ENCODE results near the gene PTPN23. TPM values are rescaled to one million over a fixed set of nuclear protein-coding genes. Genes with fewer than 3 reads are reported as not detected.
"Not testable (repeated sequence)": the region's sequence is repeated elsewhere in the genome, so short reads cannot be mapped to it uniquely, and the experiment has no call there.

The PTPN23 gene
- total and polyA plus RNA-seq, 4 donors, result 20.4 to 52.3 (median 24.2) TPM

DNA sequence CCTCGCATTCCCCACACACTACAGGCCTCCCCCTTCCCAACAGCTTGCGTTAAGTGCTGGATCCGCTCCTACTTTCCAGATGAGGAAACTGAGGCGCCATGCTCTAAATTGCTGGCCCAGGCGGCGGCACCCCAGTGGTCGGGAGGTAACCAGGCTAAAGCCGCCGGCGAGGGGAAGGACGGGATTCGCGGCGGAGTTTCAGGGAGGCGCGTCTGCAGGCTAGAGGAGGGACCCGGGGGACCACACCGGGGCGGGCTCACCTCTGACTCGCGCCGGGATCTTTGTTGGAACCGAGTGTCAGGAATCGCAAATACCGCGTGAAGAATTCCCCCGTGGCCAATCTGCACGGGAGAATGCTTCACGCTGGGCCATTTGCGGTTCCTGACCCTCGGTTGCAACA lies 24.6 kb upstream of the PTPN23 start:
- H3K9ac ChIP-seq (ENCODE audit: insufficient read depth in 1 of 2, low read length in 2 of 2), result no peak overlapping the region
- peaks cover 0 to 8% (median 3%) of the 10 kb centered on the region in 4 donors for H3K9me3 ChIP-seq (ENCODE audit: control insufficient read depth in 4 of 4, insufficient read depth in 3 of 4, low read length in 3 of 4)
- DNase-seq (no peak), ATAC-seq (ENCODE audit: insufficient read depth, low FRiP score) (no peak)
- H3K36me3 ChIP-seq (ENCODE audit: control insufficient read depth in 4 of 4, insufficient read depth in 4 of 4, low read length in 4 of 4), result no peaks in the 10 kb centered on the region
- WGBS, 2 donors, result 91 to 97% methylated on average over 31 of the region's 31 CpGs
- no peak overlapping the region for H3K27ac ChIP-seq (ENCODE audit: low read depth in 1 of 2, low read length in 1 of 2)
- TF ChIP-seq, protein P1, sequence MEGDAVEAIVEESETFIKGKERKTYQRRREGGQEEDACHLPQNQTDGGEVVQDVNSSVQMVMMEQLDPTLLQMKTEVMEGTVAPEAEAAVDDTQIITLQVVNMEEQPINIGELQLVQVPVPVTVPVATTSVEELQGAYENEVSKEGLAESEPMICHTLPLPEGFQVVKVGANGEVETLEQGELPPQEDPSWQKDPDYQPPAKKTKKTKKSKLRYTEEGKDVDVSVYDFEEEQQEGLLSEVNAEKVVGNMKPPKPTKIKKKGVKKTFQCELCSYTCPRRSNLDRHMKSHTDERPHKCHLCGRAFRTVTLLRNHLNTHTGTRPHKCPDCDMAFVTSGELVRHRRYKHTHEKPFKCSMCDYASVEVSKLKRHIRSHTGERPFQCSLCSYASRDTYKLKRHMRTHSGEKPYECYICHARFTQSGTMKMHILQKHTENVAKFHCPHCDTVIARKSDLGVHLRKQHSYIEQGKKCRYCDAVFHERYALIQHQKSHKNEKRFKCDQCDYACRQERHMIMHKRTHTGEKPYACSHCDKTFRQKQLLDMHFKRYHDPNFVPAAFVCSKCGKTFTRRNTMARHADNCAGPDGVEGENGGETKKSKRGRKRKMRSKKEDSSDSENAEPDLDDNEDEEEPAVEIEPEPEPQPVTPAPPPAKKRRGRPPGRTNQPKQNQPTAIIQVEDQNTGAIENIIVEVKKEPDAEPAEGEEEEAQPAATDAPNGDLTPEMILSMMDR (IDR thresholded peaks at IDR 0.05; ENCODE audit: control extremely low read depth, extremely low read depth), result no peak
- H3K27me3 ChIP-seq (ENCODE audit: control insufficient read depth in 3 of 3, insufficient read depth in 3 of 3, low read length in 2 of 3), result no peaks in the 10 kb centered on the region
- H3K4me3 ChIP-seq, result no peak overlapping the region
- H3K4me1 ChIP-seq (ENCODE audit: control insufficient read depth in 5 of 5, insufficient read depth in 5 of 5, low read length in 5 of 5), result no peaks in the 10 kb centered on the region

DNA sequence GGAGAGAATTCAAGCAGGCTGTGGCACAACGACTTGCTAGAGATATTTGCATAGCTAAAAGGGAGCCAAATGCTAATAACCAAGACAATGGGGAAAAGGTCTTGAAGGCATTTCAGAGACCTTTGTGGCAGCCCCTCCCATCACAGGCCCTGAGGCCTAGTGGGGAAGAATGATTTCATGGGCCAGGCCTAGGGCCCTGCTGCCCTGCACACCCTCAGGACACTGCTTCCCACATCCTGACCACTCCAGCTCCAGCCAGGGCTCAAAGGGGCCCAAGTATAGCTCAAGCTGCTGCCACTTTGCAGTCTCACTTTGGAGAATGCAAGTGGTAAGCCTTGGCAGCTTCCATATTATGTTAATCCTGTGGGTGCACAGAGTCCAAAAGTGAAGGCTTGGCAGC lies 21.5 kb upstream of the PTPN23 start:
- H3K9me3 ChIP-seq (ENCODE audit: control insufficient read depth in 4 of 4, insufficient read depth in 3 of 4, low read length in 3 of 4), result peaks cover 0 to 8% (median 3%) of the 10 kb centered on the region in 4 donors
- no peaks in the 10 kb centered on the region for H3K36me3 ChIP-seq (ENCODE audit: control insufficient read depth in 4 of 4, insufficient read depth in 4 of 4, low read length in 4 of 4)
- WGBS, 2 donors, result 67 to 86% methylated on average over 1 of the region's 1 CpG
- DNase-seq, result no peak
- H3K9ac ChIP-seq (ENCODE audit: insufficient read depth in 1 of 2, low read length in 2 of 2), result no peak overlapping the region
- TF ChIP-seq, protein P1 (IDR thresholded peaks at IDR 0.05; ENCODE audit: control extremely low read depth, extremely low read depth), result no peak
- no peak overlapping the region for H3K4me3 ChIP-seq
- H3K27ac ChIP-seq (ENCODE audit: low read depth in 1 of 2, low read length in 1 of 2), result no peak overlapping the region
- no peaks in the 10 kb centered on the region for H3K27me3 ChIP-seq (ENCODE audit: control insufficient read depth in 3 of 3, insufficient read depth in 3 of 3, low read length in 2 of 3)
- ATAC-seq (ENCODE audit: insufficient read depth, low FRiP score), result no peak
- H3K4me1 ChIP-seq (ENCODE audit: control insufficient read depth in 5 of 5, insufficient read depth in 5 of 5, low read length in 5 of 5), result peaks cover 0 to 2% (median 0%) of the 10 kb centered on the region in 5 donors

DNA sequence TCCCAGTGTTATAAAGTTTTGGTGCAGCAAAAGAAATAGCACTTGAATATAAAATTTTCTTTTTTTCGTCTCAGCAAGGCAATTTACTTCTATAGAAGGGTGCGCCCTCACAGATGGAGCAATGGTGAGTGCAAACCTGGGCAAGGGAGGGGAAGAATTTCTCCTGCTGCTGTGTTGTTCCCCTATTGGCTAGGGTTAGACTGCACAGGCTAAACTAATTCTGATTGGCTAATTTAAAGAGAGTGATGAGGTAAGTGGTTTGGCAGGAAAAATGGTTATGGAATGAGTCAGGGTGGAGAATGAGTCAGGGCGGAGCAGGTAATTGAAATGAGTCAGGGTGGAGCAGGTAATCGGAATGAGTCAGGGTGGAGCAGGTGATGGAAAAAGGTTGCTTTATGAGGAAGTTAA lies 20.7 kb upstream of the PTPN23 start:
- H3K4me3 ChIP-seq; ATAC-seq (ENCODE audit: insufficient read depth, low FRiP score); H3K4me1 ChIP-seq (ENCODE audit: control insufficient read depth in 5 of 5, insufficient read depth in 5 of 5, low read length in 5 of 5); H3K36me3 ChIP-seq (ENCODE audit: control insufficient read depth in 4 of 4, insufficient read depth in 4 of 4, low read length in 4 of 4); H3K27me3 ChIP-seq (ENCODE audit: control insufficient read depth in 3 of 3, insufficient read depth in 3 of 3, low read length in 2 of 3); H3K9ac ChIP-seq (ENCODE audit: insufficient read depth in 1 of 2, low read length in 2 of 2); H3K27ac ChIP-seq (ENCODE audit: low read depth in 1 of 2, low read length in 1 of 2); DNase-seq; H3K9me3 ChIP-seq (ENCODE audit: control insufficient read depth in 4 of 4, insufficient read depth in 3 of 4, low read length in 3 of 4): not testable (repeated sequence)
- 91 to 93% methylated on average over 4 of the region's 4 CpGs for WGBS, 2 donors

DNA sequence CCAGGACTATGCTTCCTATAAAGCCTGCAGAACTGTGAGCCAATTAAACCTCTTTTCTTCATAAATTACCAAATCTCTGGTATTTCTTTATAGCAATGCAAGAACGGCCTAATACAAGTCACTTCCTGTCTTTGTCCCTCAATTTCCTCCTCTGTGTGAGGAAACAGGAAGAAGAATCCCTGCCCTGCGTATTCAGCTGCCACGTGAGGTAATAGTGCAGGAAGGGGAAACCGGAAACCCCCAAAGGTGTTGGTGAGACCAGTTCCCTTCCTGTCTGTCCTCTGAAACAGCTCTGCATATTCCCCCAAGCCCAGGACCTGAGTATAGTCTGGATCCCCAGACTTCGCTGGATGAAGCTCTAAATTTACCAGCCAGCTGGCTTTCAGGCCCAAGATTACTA lies 18.1 kb upstream of the PTPN23 start:
- Histone ChIP-seq H3K27ac (ENCODE audit: low read depth in 1 of 2, low read length in 1 of 2) (peak overlapping the region in 1 of 2 donors; percentile 1), H3K9me3 (ENCODE audit: control insufficient read depth in 4 of 4, insufficient read depth in 3 of 4, low read length in 3 of 4) (peaks cover 0 to 8% (median 3%) of the 10 kb centered on the region in 4 donors), H3K9ac (ENCODE audit: insufficient read depth in 1 of 2, low read length in 2 of 2) (no peak overlapping the region), H3K27me3 (ENCODE audit: control insufficient read depth in 3 of 3, insufficient read depth in 3 of 3, low read length in 2 of 3) (no peaks in the 10 kb centered on the region), H3K36me3 (ENCODE audit: control insufficient read depth in 4 of 4, insufficient read depth in 4 of 4, low read length in 4 of 4) (no peaks in the 10 kb centered on the region), H3K4me3 (no peak overlapping the region), H3K4me1 (ENCODE audit: control insufficient read depth in 5 of 5, insufficient read depth in 5 of 5, low read length in 5 of 5) (peaks cover 0 to 5% (median 0%) of the 10 kb centered on the region in 5 donors)
- peak in 2 of 3 donors; percentile 4 to 15 for DNase-seq
- TF ChIP-seq, protein P1 (IDR thresholded peaks at IDR 0.05; ENCODE audit: control extremely low read depth, extremely low read depth), result no peak
- 29 to 50% methylated on average over 5 of the region's 5 CpGs for WGBS, 2 donors
- peak; percentile 11 for ATAC-seq (ENCODE audit: insufficient read depth, low FRiP score)
